UCSD-AML1 (cell line): ENCODE results near the gene PSMD10.
A peak's percentile ranks its signal among the peaks of the same experiment; 100 is the strongest.

ENCODE experiments used
- DNase-seq: peaks from one replicate; lab custom pipeline; 2025; ENCODE audit not compliant: unreplicated experiment; lab: John Stamatoyannopoulos, UW

Gene PSMD10

GRCh38 chrX:108091264-108091877 lies at the start of gene PSMD10, which contains the start of gene ATG4A:
Gene PSMD10 (minus strand): TSS chrX:108091542. CDS start chrX:108091520, 22 bp downstream.
Gene ATG4A (plus strand): TSS chrX:108091778. CDS start chrX:108091827, 49 bp downstream.
- DNase-seq, result peak; percentile 90

GRCh38 chrX:108138814-108139702 lies 47.7 kb upstream of the PSMD10 start:
- no peak for DNase-seq

- no peak for DNase-seq
Observed at GRCh38 chrX:108134724-108135123, 43.4 kb upstream of the PSMD10 start.

- DNase-seq, result no peak
Observed at GRCh38 chrX:108132876-108133275, 41.5 kb upstream of the PSMD10 start.

GRCh38 chrX:108132034-108132433 lies 40.7 kb upstream of the PSMD10 start:
- no peak for DNase-seq

GRCh38 chrX:108131471-108131870 lies 40.1 kb upstream of the PSMD10 start:
- DNase-seq, result no peak

GRCh38 chrX:108130889-108131288 lies 39.5 kb upstream of the PSMD10 start:
- no peak for DNase-seq

GRCh38 chrX:108127152-108127551 lies 35.8 kb upstream of the PSMD10 start:
- DNase-seq, result no peak

GRCh38 chrX:108126661-108127060 lies 35.3 kb upstream of the PSMD10 start:
- no peak for DNase-seq

GRCh38 chrX:108123591-108124366 lies 32.4 kb upstream of the PSMD10 start:
- DNase-seq, result no peak

- DNase-seq, result no peak
Observed at GRCh38 chrX:108122748-108123147, 31.4 kb upstream of the PSMD10 start.

GRCh38 chrX:108121291-108121690 lies 29.9 kb upstream of the PSMD10 start:
- no peak for DNase-seq

GRCh38 chrX:108117988-108118387 lies 26.6 kb upstream of the PSMD10 start:
- DNase-seq, result no peak

GRCh38 chrX:108114541-108114940 lies 23.2 kb upstream of the PSMD10 start:
- DNase-seq, result no peak

GRCh38 chrX:108105473-108105872 lies 14.1 kb upstream of the PSMD10 start:
- DNase-seq, result no peak

- DNase-seq, result no peak
Observed at GRCh38 chrX:108097380-108097779, 6.0 kb upstream of the PSMD10 start.

- DNase-seq, result no peak
Observed at GRCh38 chrX:108091878-108092291, 543 bp upstream of the PSMD10 start.

- no peak for DNase-seq
Observed at GRCh38 chrX:108090491-108091263, 665 bp downstream of the PSMD10 start.

GRCh38 chrX:108088511-108088910 lies 2.8 kb downstream of the PSMD10 start:
- no peak for DNase-seq

- DNase-seq, result no peak
Observed at GRCh38 chrX:108087792-108088191, 3.5 kb downstream of the PSMD10 start.

- DNase-seq, result no peak
Observed at GRCh38 chrX:108081110-108081509, 10.2 kb downstream of the PSMD10 start.
